Measurements from ENCODE around the gene PTBP2. TPM values are rescaled to one million over a fixed set of nuclear protein-coding genes. Genes with fewer than 3 reads are reported as not detected.

Gene PTBP2
- total RNA-seq, 3 donors from 2014 or later = 54.2 to 78.3 (median 59.0) TPM

DNA sequence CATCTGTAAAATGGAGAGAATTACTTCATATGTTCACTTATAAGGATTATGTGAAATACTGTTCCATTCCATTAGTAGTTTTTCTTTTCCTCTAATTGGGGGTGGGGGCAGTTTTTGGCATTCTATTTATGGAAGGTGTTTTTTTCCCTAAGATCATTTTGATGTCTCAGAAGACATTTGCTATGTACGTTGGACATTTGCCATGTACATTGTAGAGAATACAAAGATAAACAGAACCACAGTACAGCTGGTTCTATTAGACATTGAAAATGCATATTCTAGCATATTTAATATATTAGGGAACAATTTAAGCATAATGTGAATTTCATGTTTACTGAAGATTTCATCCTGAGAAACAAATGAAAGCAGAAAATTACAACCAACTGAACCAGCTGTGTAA is 98.5 kb downstream of the PTBP2 start:
- H3K9me3 ChIP-seq = no peaks in the 10 kb centered on the region
- H3K4me1 ChIP-seq = no peaks in the 10 kb centered on the region
- H3K4me3 ChIP-seq = no peak overlapping the region
- H3K36me3 ChIP-seq = no peaks in the 10 kb centered on the region
- H3K27ac ChIP-seq = no peak overlapping the region
- TF ChIP-seq, protein P1, sequence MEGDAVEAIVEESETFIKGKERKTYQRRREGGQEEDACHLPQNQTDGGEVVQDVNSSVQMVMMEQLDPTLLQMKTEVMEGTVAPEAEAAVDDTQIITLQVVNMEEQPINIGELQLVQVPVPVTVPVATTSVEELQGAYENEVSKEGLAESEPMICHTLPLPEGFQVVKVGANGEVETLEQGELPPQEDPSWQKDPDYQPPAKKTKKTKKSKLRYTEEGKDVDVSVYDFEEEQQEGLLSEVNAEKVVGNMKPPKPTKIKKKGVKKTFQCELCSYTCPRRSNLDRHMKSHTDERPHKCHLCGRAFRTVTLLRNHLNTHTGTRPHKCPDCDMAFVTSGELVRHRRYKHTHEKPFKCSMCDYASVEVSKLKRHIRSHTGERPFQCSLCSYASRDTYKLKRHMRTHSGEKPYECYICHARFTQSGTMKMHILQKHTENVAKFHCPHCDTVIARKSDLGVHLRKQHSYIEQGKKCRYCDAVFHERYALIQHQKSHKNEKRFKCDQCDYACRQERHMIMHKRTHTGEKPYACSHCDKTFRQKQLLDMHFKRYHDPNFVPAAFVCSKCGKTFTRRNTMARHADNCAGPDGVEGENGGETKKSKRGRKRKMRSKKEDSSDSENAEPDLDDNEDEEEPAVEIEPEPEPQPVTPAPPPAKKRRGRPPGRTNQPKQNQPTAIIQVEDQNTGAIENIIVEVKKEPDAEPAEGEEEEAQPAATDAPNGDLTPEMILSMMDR (IDR thresholded peaks at IDR 0.05) = no peak
- TF ChIP-seq POLR2A (IDR thresholded peaks at IDR 0.05) (no peak), POLR2AphosphoS5 (IDR thresholded peaks at IDR 0.05) (no peak)
- DNase-seq (ENCODE audit: low spot score in 2 of 2) = no peak
- H3K27me3 ChIP-seq = no peaks in the 10 kb centered on the region
- intact Hi-C loops (cut with DNase I; ENCODE audit: low total_unique reads) = no loop called here

DNA sequence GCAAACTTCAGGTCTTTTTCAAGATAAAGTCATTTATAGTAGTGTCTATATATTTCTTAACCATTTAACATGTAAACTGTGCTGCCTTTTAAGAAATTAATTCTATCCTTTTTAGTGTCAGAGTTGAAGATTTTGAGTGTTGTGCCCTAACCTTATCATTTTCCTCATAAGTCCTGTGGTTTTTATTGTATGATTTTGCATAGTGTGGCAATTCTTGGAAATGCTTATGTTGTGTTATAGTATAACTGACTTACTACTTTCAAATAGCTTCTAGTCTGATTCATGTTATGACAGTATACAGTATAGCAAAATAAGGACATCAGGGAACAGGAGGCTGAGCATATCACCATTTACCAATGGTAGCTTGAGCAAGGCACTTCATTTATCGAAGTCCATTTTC is 99.1 kb downstream of the PTBP2 start:
- TF ChIP-seq POLR2A (IDR thresholded peaks at IDR 0.05) (no peak), POLR2AphosphoS5 (IDR thresholded peaks at IDR 0.05) (no peak)
- TF ChIP-seq, protein P1 (IDR thresholded peaks at IDR 0.05) = no peak
- H3K36me3 ChIP-seq = no peaks in the 10 kb centered on the region

DNA sequence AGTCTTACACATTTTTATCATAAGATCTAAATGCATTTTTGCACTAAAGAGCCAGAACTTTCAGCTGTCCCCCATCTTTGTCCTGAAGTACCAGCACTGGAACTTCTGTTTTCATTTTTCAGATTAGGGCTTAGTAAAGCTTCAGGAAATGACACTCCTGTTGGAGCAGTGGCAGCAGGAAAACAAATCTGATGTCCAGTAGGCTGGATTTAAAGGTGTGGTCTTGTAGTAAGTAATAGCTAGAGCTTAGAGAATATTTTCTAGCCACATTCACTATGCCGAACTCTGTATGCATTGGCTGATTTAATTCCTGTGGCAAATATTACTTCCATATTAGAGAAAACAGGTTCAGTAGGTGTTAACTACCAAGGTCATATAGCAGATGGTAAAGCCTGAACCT is 103.6 kb downstream of the PTBP2 start:
- no peaks in the 10 kb centered on the region for H3K27me3 ChIP-seq
- intact Hi-C loops (cut with DNase I; ENCODE audit: low total_unique reads) = no loop called here
- H3K4me1 ChIP-seq = no peaks in the 10 kb centered on the region
- no peak for DNase-seq (ENCODE audit: low spot score in 2 of 2)
- H3K4me3 ChIP-seq = no peak overlapping the region
- H3K36me3 ChIP-seq = no peaks in the 10 kb centered on the region
- H3K9me3 ChIP-seq = no peaks in the 10 kb centered on the region
- TF ChIP-seq, protein P1 (IDR thresholded peaks at IDR 0.05) = no peak
- TF ChIP-seq POLR2A (IDR thresholded peaks at IDR 0.05) (no peak), POLR2AphosphoS5 (IDR thresholded peaks at IDR 0.05) (no peak)
- no peak overlapping the region for H3K27ac ChIP-seq

More for the DNA sequence above, 99.1 kb downstream of the PTBP2 start:
- no peak for DNase-seq (ENCODE audit: low spot score in 2 of 2)
- Histone ChIP-seq H3K4me3 (no peak overlapping the region), H3K4me1 (no peaks in the 10 kb centered on the region), H3K27ac (no peak overlapping the region), H3K27me3 (no peaks in the 10 kb centered on the region), H3K9me3 (no peaks in the 10 kb centered on the region)
- intact Hi-C loops (cut with DNase I; ENCODE audit: low total_unique reads) = no loop called here

DNA sequence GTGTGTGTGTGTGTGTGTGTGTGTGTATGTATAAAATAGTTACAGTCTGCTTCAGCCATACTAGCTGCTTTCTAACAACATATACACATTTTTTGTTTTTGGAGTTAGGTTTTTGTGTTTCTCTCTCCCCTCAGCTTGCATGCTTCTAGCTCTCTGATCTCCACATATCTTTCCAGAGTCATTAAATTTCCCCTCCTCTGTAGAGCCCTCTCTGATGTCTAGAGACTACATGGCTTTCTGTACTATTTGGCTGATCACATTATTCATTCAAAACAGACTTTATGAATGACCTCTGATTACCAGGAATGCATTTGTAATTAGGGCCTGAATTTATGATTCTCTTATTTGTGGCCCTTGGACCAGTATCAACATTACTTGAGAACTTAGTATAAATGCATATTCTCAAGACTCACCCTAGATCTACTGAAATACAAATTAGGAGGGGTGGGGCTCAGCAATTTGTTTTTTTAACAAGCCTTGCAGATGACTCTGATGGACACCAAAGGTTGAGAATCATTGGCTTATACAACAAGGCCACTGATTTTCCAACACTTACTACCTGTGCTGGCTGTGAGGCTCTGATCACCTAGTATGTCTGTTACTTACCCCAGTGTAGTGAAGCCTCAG is 104.5 kb downstream of the PTBP2 start:
- no peaks in the 10 kb centered on the region for H3K4me1 ChIP-seq
- H3K27me3 ChIP-seq = no peaks in the 10 kb centered on the region

DNA sequence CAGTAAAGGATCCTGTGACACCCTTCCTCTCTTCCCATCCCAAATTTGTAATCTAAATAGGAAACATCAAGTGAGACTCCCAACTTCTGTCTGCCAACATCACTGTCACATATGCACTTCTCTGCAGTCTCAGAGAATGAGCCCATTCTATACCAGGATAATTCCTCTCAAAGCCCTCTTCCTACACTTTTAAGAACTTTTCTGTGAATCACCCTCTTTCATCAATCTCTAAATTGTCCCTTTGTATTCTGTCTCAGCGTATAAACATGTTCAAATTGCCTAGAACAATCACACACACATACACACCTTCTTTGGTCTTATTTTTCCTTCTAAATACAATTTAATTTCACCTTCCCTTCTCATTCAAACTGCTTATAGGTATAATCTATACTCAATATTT is 111.8 kb downstream of the PTBP2 start:
- intact Hi-C loops (cut with DNase I; ENCODE audit: low total_unique reads) = no loop called here
- no peak for DNase-seq (ENCODE audit: low spot score in 2 of 2)
- H3K27me3 ChIP-seq = no peaks in the 10 kb centered on the region
- TF ChIP-seq POLR2AphosphoS5 (IDR thresholded peaks at IDR 0.05) = no peak
- TF ChIP-seq POLR2A (IDR thresholded peaks at IDR 0.05) = no peak
- TF ChIP-seq, protein P1 (IDR thresholded peaks at IDR 0.05) = no peak
- no peaks in the 10 kb centered on the region for H3K4me1 ChIP-seq
- no peaks in the 10 kb centered on the region for H3K9me3 ChIP-seq
- H3K36me3 ChIP-seq = no peaks in the 10 kb centered on the region
- H3K4me3 ChIP-seq = no peak overlapping the region
- H3K27ac ChIP-seq = no peak overlapping the region

More for the DNA sequence above, 104.5 kb downstream of the PTBP2 start:
- H3K27ac ChIP-seq = no peak overlapping the region
- H3K9me3 ChIP-seq = no peaks in the 10 kb centered on the region
- DNase-seq (ENCODE audit: low spot score in 2 of 2) = no peak
- intact Hi-C loops (cut with DNase I; ENCODE audit: low total_unique reads) = no loop called here
- H3K4me3 ChIP-seq = no peak overlapping the region
- no peak for TF ChIP-seq POLR2AphosphoS5 (IDR thresholded peaks at IDR 0.05)
- TF ChIP-seq POLR2A (IDR thresholded peaks at IDR 0.05) = no peak
- TF ChIP-seq, protein P1 (IDR thresholded peaks at IDR 0.05) = no peak
- H3K36me3 ChIP-seq = no peaks in the 10 kb centered on the region

Data from breast epithelium (tissue), 4 donors.